IPS-NIHi11 (cell line): ENCODE results near the gene DHX15.

Source experiments
- DNase-seq: peaks from one replicate; pipeline ENCODE4 v3.0.0; 2012; ENCODE audit warnings: mixed read lengths, low spot score

The DHX15 gene

DNA sequence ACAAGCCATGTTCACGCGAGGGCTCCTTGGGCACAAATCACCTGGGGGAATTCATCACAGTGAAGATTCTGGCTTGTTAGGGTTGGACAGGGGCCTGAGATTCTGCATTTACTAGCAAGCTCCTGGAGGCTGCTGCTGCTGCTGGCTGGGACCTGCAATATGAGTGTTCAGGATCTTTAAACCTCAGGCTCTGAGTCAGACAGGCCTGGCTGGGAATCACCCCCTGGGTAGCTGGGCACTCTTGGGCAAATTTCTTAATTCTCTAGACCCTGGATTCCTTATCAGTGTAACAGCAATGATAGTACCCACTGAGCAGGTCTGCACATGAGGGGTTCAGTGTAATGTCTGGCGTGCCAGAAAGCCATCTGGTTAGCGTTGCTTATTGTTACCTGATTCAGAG lies 101.5 kb downstream of the DHX15 start:
- DNase-seq: no peak

GRCh38 chr4:24477919-24478318 lies 106.4 kb downstream of the DHX15 start:
- DNase-seq: peak; percentile 19
